COLO668 (cell line): ENCODE data around the gene FCER2.
A peak's percentile ranks its signal among the peaks of the same experiment; 100 is the strongest.

ENCODE experiments used
- DNase-seq: peaks from one replicate; lab custom pipeline; 2025; ENCODE audit not compliant: unreplicated experiment; lab: John Stamatoyannopoulos, UW

FCER2 gene

DNA sequence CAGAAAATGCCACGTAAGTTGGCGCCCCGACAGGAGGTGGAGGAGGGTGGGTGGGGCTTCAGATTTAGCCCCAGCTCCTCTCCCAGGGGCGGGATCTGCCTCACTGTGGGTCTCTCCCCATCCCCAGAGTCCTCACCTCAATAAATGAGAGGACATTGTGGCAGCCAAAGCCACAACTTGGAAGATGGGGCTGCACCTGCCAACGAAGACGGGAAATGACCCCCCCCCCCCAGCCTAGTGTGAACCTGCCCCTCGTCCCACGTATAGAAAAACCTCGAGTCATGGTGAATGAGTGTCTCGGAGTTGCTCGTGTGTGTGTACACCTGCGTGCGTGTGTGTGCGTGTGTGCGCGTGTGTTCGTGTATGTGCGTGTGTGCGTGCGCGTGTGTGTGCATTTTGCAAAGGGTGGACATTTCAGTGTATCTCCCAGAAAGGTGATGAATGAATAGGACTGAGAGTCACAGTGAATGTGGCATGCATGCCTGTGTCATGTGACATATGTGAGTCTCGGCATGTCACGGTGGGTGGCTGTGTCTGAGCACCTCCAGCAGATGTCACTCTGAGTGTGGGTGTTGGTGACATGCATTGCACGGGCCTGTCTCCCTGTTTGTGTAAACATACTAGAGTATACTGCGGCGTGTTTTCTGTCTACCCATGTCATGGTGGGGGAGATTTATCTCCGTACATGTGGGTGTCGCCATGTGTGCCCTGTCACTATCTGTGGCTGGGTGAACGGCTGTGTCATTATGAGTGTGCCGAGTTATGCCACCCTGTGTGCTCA, 22.8 kb downstream of the FCER2 start:
- DNase-seq, result peak; percentile 50

DNA sequence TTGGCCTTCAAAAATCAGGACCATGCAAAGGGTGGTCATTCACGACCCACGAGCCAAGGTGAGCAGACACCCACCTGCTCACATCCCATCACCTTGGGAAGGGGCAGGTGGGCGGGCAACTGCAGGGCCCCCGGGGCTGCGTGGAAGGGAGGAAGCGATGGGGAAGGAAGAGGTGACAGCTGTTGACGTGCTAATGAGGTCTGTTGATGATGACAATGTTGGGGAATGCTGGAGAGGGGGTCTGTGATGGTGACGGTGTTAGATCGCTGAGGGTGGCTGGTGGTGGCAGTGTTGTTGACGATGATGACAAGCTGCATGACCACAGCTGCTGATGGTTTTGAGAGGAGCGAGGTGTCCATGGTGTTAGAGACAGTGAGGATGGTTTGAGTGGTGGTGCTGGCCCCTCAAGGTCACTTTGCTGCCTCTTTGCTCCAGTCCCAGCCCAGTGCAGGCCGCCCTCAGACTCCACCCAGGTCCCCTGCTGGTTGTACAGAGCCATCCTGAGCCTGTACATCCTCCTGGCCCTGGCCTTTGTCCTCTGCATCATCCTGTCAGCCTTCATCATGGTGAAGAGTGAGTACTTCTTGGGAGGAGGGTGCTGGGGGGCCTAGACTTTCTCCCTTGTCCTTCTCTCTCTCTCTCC, 24.1 kb downstream of the FCER2 start:
- DNase-seq, result no peak

DNA sequence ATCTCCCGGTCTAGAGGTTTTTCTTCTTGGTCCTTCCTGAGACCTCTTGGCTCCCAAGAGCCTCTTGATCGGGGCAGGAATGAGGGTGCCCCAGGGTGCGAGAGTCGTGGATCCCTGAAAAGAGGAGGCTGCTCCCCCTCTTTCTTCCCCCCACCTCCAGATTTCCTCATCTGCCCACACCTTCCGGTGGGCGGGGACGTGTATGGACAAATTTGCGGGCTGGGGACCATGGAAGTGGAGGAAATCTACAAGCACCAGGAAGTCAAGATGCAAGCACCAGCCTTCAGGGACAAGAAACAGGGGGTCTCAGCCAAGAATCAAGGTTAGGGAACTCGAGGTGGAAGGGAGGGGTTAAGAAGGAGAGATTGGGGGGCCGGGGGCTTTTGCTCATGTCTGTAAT, 25.1 kb downstream of the FCER2 start, which contains the start of gene MCEMP1:
Gene MCEMP1, plus strand, starts transcription at position 237 of the 400 bp plus-strand sequence. Its CDS starts 31 bp downstream, at position 268.
- no peak for DNase-seq

DNA sequence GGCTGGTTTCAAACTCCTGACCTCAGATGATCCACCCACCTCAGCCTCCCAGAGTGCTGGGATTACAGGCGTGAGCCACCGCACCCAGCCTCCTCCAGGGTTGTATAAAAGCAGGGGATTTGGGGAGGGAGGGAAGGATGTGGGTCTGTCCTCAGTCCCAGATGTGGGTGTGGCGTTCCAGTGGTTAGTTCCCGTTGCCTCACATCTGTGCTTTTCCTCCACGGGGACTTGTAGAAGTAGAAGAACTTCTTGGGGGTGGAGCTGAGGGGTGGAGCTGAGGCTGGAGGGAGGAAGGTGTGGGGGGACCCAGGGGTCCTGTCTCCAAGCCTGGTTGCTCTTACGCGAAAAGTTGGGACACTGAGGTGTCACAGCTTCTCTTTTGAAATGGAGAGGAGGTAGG, 25.6 kb downstream of the FCER2 start:
- no peak for DNase-seq

DNA sequence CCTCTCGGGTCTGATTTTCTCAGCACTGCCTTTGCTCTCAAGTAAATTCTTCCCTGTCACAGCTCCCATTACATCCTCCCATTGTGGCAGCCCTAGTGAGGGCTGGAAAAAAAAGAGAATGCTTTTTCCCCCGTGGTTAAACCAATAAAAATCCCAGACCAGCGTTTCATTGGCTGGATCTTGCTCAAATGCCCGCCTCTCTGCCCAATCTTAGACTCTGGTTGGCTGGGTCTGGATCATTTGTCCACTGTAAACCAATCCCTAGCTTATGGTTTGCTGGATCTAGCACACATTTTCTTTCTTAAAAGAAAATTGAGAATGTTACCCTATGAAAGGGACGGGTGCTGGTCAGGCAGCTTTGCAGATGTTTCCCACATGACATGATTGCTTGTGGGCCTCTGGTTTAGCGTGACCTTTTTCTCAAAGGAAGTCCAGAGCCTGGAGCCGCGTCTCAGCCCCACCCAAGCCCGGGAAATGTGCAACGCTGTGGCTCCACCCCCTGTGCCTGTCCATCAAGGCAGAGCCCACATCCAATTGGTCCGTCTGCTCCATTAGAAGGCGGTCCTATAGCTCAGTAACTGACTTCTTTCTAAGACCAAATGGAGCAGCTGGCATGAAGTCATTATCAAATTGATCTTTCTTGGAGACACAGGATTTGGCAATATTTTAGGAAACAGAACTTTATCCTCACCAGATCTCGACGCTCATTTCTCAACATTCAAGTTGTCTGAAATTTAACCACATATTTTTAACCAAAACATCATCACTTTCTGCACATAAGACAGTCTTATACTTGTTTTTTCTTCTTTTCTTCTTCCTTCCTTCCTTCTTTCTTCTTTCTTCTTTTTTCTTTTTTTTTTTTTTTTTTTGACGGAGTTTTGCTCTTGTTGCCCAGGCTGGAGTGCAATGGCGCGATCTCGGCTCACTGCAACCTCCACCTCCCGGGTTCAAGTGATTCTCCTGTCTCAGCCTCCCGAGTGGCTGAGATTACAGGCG, 27.6 kb downstream of the FCER2 start:
- peak; percentile 25 for DNase-seq

DNA sequence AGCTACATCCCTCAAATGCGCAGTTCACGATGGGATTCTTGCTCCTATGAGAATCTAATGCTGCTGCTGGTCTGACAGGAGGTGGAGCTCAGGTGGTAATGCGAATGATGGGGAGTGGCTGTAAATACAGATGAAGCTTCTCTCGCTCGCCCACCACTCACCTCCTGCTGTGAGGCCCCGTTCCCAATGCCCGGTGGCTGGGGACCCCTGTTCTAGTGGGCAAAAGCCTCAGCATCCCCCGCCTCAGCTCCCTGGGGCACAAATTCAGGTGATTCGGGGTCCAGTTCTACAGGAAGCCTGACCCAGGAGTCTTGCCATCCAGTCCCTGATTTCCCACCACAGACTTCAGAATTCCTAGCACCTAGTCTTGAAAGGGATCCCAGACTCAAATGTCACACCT, 29.4 kb downstream of the FCER2 start:
- no peak for DNase-seq

DNA sequence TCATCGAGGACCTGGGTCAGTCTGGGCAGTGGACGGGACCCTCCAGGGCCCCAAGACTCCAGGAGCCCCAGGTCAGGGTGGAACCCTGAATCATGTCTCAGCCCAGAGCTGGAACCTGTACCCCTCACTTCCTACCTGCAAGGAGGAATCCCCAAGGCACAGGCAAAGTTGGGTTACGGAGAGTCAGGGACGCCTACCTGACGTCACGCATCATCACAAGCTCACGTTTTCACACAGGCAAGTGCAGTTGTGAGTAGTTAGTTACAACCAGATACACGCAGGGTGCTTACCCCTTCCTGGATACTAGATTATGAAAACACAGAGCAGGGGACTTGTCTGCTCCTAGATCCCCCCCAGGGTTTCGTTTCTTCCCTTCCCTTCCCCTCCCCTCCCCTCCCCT, 31.1 kb downstream of the FCER2 start:
- DNase-seq, result no peak

DNA sequence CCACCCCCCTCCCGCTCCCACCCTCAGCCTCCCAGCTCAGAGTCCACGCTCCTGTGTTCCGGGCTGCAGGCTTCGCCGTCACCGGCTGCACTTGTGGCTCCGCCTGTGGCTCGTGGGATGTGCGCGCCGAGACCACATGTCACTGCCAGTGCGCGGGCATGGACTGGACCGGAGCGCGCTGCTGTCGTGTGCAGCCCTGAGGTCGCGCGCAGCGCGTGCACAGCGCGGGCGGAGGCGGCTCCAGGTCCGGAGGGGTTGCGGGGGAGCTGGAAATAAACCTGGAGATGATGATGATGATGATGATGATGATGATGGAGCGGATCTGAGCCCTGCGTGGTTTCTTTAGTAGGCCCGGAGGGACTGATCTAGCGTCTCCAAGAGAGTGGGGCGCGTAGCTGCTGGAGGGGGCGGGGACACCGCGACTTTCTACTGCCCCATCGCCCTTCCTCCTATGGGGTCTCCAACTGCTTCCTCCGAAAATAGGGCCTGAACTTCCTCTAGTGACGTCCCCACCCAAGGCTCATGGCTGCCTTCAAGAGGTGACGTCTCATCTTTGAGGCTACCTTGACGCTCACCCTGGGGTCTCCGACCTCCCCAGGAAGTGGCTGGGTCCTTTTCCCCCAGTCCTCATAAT, 31.7 kb downstream of the FCER2 start:
- no peak for DNase-seq

DNA sequence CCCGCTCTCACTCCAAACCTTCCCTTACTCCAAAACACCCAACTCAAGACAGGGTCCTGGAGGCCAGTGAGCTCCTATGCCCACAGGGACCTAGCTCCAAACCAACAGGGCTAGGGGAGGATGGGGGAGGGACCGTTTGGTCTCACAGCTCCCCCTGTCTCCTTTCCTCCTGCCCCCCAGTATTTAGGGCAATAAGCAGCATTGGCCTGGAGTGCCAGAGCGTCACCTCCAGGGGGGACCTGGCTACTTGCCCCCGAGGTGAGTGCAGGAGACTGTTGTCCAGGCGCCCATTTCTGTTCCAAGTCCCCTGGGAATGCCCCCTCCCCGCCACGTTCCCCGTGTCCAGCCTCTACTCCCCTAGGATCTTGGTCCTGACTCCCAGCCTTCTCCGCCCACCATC, 32.3 kb downstream of the FCER2 start:
- DNase-seq, result no peak

DNA sequence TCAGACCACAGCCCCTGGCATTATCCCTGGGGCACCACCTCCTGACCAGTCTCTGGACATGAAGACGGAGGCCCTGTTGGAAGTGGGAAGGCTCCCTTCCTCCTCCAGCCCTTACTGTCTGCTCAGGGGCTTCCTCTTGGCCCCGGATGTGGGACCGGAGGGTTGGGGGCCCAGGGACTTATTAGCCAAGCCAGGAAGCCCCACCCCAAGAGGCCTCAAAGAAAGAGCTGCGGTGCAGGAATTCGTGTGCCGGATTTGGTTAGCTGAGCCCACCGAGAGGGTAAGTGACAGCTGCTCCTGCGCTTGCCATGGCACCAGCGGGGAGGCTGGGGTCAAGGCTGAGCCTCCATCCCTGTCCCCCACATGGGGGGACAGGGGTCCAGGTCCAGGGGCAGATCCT, 33.1 kb downstream of the FCER2 start, which contains the start of gene RETN:
Gene RETN, plus strand, starts transcription at position 208 of the 400 bp plus-strand sequence. CDS start 278 bp downstream, outside the sequence.
- DNase-seq, result no peak

DNA sequence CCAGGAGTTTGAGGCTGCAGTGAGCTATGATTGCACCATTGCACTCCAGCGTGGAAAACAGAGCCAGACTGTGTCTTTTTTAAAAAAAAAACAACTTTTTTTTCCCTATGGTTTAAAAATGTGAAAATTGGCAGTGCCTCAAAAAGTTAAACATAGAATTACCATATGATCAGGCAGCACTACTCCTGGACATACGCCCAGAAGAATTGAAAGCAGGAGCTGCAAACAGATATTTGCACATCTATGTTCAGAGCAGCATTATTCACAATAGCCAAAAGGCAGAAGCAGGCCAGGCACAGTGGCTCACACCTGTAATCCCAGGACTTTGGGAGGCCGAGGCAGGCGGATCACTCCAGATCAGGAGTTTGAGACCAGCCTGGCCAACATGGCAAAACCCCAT, 36.9 kb downstream of the FCER2 start:
- no peak for DNase-seq

DNA sequence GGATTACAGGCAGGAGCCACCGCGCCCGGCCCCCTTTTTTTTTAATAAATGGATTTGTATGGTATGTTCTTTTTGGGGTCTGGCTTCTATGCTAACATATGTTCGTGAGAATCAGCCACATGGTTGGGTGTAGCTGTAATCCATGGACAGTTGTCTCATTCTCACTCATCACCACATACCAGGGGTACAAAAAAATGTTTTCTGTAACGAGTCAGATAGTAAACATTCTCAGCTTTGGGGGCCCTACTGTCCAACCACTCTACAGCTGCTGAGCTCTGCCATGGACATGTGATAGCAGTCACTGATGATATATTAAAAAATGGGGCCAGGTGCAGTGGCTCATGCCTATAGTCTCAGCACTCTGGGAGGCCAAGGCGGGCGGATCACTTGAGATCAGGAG, 38.2 kb downstream of the FCER2 start:
- no peak for DNase-seq

DNA sequence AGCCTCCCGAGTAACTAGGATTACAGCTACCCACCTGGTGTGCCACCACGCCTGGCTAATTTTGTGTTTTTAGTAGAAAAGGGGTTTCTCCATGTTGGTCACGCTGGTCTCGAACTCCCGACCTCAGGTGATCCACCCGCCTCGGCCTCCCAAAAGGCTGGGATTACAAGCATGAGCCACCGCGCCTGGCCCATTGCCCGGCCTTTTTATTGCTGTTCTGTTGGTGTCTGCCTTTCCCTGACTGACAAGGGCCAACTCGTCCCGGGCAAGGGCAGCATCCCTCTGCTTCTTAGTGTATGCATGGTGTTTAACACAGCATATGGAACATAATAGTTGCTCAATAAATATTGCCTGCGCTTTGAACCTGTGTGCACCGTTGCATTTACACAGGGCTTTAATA, 39.3 kb downstream of the FCER2 start:
- DNase-seq, result no peak

DNA sequence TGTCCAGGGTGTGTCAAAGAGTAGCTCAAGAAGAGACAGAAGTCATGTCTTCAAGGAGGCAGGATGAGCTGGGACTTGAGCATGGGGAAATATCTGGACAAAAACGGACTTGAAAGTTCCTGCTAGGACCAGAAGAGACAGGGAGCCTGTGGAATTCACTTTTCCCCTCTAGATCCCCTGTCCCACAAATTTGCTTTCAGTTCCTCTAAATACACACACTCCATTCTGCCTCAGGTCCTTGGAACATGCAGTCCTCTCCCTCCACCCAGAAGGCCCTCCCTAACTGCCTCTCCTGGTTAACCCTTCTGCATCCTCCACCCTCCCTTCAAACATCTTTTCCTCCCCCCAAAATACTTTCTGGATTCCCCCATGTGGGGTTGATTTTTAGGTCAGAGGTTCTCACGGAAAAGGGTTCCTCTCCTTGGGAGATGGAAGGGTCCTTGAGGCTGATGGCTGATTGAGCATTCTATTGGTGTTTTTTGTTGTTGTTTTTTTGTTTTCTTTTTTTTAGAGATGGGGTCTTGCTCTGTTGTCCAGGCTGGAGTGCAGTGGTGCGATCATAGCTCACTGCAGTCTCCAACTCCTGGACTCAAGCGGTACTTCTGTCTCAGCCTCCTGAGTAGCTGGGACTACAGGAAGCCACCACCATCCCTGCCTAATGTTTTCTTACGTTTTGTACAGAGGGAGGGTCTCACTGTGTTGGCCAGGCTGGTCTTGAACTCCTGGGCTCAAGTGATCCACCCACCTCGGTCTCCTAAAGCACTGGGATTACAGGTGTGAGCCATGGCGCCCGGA, 40.0 kb downstream of the FCER2 start:
- no peak for DNase-seq

DNA sequence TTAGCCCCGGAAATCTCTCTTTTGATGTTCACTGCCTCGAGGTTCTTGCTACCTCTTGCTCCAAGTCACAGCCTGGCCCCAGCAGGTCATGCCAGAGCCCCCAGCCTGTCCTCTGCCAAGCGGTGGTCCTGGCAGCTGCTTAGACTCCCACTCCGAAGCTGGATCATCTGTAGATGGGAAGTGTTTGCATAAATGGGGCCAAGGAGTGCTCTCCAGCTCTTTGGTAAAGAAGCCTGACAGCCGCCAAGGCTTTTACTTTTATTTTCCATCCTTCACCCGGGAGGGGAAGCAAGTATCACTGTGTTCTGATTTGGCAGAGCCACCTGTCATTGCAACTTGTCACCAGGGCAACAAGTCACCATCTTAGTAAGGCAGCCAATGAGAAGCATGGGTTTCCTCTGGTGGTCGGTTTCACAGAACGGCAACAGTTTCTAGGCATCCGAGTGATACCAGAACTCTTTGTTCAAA, 43.7 kb downstream of the FCER2 start:
- no peak for DNase-seq

DNA sequence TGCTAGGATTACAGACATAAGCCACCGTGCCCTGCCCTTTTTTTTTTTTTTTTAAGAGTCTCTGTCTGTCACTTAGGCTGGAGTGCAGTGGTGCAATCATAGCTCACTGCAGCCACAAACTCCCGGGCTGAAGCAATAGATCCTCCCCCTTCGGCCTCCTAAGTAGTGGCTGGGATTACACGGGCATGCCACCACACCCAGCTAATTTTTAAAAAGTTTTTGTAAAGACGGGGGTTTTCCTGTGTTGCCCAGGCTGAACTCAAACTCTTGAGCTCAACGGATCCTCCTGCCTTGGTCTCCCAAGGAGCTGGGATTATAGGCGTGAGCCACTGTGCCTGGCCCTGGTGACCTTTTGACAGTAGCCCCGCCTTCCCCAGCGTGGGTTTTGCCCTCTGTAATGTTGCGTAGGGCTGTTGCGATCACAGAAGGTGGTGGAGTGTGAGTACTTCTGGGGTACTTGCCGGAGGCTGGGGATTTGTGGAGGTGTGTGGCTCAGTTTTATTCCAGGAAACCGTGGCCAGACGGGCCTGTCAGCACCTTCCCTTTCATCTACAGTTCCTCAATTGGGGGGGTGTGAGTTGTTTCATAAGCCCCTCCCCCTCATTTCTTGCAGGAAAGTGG, 44.7 kb downstream of the FCER2 start:
- DNase-seq, result no peak

DNA sequence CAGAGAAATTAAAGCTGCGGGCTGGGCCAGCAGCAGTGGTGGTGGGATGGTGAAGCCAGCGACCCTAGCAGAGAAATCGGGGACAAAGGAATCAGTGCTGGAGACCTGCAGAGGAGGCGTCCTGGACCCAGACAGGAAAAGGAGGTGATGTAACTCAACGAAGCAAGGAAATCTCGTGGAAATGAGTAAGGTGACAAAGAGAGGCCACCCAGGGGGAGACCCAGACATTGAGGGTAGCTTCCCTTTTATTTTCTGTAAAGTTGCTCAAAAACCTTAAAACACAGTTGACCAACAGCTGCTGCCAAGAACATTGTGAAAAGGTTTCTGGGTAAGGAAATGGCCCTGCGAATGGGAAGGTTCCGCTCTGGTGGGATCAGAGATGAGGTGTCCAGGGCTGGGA, 46.4 kb downstream of the FCER2 start:
- no peak for DNase-seq

DNA sequence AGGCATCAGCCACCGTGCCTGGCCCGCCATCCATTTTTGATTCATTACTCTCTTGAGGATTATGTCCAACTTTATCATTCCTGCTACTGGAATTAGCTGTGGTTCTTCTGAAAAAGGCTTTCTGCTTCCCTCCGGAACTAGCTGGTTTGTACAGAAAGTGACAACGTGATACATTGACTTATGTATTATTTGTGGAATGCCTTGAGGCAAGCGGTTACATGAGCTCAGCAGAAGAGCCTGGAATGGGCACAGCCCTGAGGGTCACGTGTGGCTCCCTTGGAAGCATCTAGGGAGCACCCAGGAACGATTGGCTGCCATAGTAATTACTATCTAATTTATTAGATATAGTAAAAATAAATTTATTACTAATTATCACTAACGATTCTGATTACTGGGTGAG, 47.5 kb downstream of the FCER2 start:
- DNase-seq, result no peak

DNA sequence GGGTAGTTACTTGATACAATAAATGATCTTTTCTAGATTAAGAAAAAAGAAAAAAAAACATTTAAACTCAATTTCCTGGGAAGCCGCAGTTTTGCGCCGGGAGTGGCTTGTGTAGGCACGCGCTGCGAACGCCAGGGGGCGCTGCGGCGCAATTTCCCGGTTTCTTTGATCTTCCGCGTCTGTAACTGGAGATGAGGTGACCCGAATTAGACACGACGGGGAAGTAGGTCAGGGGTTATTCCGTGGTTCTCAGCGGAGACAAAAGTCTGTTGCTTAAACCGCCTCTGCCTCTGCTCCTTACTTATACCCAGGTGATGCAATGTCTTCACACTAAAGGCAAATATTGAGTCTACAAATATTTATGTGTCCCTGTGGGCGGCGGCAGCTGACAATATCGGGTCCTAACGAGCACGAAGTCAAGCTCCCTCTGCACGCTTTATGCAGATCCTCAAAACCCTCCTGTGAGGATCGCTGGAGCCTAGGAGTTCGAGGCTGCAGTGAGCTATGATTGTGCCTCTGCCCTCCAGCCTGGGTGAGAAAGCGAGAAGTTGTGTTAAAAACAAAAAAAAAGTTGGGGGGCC, 49.8 kb downstream of the FCER2 start:
- peak; percentile 70 for DNase-seq
